HL-60 (cell line): ENCODE results near the gene PRR11.

ENCODE experiments used
- DNase-seq, 2 experiments: peaks; one replicate each; pipeline ENCODE4 v3.0.0-alpha.2; 2010 to 2020; ENCODE audit warnings: low read depth in 1 of 2, low spot score in 1 of 2
- H3K27ac ChIP-seq: fragments of 250-450 bp; sonication (Bioruptor Pico); replicated peaks from 2 replicates; pipeline ENCODE4 v1.5.1; 2020; ENCODE audit warnings: mild to moderate bottlenecking, moderate library complexity
- H3K27me3 ChIP-seq: fragments of 250-450 bp; sonication (Bioruptor Pico); 2 replicates; pipeline ENCODE4 v1.5.1; 2021; ENCODE audit warnings: mild to moderate bottlenecking, moderate library complexity; ENCODE audit not compliant: insufficient read depth, poor library complexity, severe bottlenecking
- H3K4me3 ChIP-seq: replicated peaks from 2 replicates; pipeline ENCODE4 v1.5.1; 2011; ENCODE audit warnings: mild to moderate bottlenecking, control low read depth, low read length; ENCODE audit not compliant: insufficient read depth
- GABPA ChIP-seq: IDR thresholded peaks from 2 replicates; pipeline ENCODE4 v1.6.1; 2012; ENCODE audit warnings: low read depth
- POLR2AphosphoS5 ChIP-seq: IDR thresholded peaks from 2 replicates; pipeline ENCODE4 v1.6.1; 2012; ENCODE audit warnings: low read depth
- SPI1 ChIP-seq: IDR thresholded peaks from 2 replicates; pipeline ENCODE4 v1.6.1; 2012; ENCODE audit warnings: low read depth, mild to moderate bottlenecking, borderline replicate concordance
- TF ChIP-seq, protein P1 (sequence below): IDR thresholded peaks from one replicate; pipeline ENCODE4 v1.5.1; 2011; ENCODE audit warnings: low read length, control low read depth, inconsistent platforms; ENCODE audit not compliant: insufficient read depth
- TF ChIP-seq, protein P2 (sequence below): IDR thresholded peaks from 2 replicates; pipeline ENCODE4 v1.6.1; 2012; ENCODE audit warnings: low read depth; ENCODE audit not compliant: insufficient replicate concordance

The PRR11 gene

DNA sequence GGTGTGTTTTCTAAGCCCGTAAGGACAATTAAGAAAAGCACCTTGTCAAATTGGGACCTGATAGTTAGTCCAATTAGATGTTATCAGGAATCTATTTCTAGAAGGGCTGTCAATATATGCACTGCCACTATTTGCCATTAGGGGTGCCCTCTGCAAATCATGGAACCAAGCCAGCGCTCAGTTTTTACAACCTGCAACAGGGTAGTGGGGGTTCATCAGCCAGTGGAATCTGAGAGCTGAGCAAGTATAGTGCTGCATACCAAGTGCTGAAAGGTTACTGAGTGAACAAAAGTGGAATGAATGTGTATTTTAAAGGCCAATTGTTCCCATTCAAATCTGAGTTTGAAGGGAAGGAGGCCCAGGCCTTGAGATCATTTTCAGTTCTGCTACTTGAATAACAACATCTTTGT is 10.4 kb downstream of the PRR11 start:
- no peak overlapping the region for H3K4me3 ChIP-seq
- H3K27ac ChIP-seq, result no peak overlapping the region
- H3K27me3 ChIP-seq, result no peaks in the 10 kb centered on the region
- peak in 1 of 2 experiments; percentile 31 for DNase-seq
- TF ChIP-seq GABPA, result no peak
- TF ChIP-seq, protein P1, sequence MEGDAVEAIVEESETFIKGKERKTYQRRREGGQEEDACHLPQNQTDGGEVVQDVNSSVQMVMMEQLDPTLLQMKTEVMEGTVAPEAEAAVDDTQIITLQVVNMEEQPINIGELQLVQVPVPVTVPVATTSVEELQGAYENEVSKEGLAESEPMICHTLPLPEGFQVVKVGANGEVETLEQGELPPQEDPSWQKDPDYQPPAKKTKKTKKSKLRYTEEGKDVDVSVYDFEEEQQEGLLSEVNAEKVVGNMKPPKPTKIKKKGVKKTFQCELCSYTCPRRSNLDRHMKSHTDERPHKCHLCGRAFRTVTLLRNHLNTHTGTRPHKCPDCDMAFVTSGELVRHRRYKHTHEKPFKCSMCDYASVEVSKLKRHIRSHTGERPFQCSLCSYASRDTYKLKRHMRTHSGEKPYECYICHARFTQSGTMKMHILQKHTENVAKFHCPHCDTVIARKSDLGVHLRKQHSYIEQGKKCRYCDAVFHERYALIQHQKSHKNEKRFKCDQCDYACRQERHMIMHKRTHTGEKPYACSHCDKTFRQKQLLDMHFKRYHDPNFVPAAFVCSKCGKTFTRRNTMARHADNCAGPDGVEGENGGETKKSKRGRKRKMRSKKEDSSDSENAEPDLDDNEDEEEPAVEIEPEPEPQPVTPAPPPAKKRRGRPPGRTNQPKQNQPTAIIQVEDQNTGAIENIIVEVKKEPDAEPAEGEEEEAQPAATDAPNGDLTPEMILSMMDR, result peak; percentile 58

DNA sequence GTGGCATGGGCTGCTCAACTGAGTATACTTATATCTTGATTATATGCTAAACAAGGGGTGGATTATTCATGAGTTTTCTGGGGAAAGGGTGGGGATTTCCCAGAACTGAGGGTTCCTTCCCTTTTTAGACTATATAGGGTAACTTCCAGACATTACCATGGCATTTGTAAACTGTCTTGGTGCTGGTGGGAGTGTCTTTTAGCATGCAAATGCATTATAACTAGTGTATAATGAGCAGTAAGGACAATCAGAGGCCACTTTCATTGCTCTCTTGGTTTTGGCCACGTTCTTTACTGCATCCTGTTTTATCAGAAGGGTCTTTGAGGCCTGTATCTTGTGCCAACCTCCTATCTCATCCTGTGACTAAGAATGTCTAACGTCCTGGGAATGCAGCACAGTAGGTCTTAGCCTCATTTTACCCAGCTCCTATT is 12.0 kb downstream of the PRR11 start:
- Histone ChIP-seq H3K27me3 (no peaks in the 10 kb centered on the region), H3K27ac (no peak overlapping the region), H3K4me3 (no peak overlapping the region)
- DNase-seq, result no peak
- TF ChIP-seq POLR2AphosphoS5 (no peak), SPI1 (no peak), GABPA (no peak)
- TF ChIP-seq, protein P1, result no peak
- TF ChIP-seq, protein P2, sequence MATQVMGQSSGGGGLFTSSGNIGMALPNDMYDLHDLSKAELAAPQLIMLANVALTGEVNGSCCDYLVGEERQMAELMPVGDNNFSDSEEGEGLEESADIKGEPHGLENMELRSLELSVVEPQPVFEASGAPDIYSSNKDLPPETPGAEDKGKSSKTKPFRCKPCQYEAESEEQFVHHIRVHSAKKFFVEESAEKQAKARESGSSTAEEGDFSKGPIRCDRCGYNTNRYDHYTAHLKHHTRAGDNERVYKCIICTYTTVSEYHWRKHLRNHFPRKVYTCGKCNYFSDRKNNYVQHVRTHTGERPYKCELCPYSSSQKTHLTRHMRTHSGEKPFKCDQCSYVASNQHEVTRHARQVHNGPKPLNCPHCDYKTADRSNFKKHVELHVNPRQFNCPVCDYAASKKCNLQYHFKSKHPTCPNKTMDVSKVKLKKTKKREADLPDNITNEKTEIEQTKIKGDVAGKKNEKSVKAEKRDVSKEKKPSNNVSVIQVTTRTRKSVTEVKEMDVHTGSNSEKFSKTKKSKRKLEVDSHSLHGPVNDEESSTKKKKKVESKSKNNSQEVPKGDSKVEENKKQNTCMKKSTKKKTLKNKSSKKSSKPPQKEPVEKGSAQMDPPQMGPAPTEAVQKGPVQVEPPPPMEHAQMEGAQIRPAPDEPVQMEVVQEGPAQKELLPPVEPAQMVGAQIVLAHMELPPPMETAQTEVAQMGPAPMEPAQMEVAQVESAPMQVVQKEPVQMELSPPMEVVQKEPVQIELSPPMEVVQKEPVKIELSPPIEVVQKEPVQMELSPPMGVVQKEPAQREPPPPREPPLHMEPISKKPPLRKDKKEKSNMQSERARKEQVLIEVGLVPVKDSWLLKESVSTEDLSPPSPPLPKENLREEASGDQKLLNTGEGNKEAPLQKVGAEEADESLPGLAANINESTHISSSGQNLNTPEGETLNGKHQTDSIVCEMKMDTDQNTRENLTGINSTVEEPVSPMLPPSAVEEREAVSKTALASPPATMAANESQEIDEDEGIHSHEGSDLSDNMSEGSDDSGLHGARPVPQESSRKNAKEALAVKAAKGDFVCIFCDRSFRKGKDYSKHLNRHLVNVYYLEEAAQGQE, result no peak

DNA sequence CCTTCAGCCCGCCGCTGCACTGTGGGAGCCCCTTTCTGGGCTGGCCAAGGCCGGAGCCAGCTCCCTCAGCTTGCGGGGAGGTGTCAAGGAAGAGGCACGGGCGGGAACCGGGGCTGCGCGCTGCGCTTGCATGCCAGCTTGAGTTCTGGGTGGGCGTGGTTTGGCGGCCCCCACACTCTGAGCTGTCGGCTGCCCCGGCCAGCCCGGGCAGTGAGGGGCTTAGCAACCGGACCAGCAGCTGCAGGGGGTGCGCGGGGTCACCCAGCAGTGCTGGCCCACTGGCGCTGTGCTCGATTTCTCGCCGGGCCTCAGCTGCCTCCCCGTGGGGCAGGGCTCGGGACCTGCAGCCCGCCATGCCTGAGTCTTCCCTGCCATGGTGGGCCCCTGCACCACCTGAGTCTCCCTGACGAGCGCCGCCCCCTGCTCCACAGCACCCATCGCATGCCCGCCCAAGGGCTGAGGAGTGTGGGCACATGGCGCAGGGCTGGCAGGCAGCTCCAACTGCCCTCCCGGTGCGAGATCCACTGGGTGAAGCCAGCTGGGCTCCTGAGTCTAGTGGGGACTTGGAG is 17.0 kb downstream of the PRR11 start:
- Histone ChIP-seq H3K27ac (no peak overlapping the region), H3K27me3 (no peaks in the 10 kb centered on the region), H3K4me3 (no peak overlapping the region)
- TF ChIP-seq, protein P2, result no peak
- no peak for TF ChIP-seq GABPA
- TF ChIP-seq SPI1, result no peak
- no peak for TF ChIP-seq POLR2AphosphoS5
- TF ChIP-seq, protein P1, result no peak
- no peak for DNase-seq

- DNase-seq, result no peak
- no peak overlapping the region for H3K4me3 ChIP-seq
- H3K27me3 ChIP-seq, result no peaks in the 10 kb centered on the region
- no peak overlapping the region for H3K27ac ChIP-seq
- TF ChIP-seq POLR2AphosphoS5, result no peak
- TF ChIP-seq, protein P1, result no peak
- TF ChIP-seq SPI1, result no peak
- TF ChIP-seq, protein P2, result no peak
- no peak for TF ChIP-seq GABPA
These were observed 19.1 kb downstream of the PRR11 start for GRCh38 chr17:59174671-59175070.
